ENCODE measurements around the gene SFXN1.
"Not testable (repeated sequence)": the region's sequence is repeated elsewhere in the genome, so short reads cannot be mapped to it uniquely, and the experiment has no call there.

The SFXN1 gene

DNA sequence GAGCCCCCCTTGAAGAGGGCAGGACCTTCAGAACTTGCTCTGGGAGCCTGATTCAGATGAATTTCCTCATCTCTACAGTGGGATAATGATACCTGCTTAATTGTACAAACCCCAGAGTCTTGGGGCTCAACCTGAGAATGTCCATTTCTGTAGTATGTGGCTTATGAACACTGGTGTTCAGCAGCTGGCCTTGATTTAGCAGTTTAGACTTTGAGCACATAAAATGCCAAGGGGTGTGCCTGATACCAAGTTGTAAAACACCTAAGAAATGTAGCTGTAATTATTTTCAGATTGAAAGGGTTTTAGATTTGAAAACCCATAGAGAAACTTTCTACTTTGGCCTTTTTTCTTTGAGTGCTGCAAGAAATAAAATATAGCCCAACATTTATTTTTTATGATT is 44.9 kb downstream of the SFXN1 start:
- TF ChIP-seq, protein P1, sequence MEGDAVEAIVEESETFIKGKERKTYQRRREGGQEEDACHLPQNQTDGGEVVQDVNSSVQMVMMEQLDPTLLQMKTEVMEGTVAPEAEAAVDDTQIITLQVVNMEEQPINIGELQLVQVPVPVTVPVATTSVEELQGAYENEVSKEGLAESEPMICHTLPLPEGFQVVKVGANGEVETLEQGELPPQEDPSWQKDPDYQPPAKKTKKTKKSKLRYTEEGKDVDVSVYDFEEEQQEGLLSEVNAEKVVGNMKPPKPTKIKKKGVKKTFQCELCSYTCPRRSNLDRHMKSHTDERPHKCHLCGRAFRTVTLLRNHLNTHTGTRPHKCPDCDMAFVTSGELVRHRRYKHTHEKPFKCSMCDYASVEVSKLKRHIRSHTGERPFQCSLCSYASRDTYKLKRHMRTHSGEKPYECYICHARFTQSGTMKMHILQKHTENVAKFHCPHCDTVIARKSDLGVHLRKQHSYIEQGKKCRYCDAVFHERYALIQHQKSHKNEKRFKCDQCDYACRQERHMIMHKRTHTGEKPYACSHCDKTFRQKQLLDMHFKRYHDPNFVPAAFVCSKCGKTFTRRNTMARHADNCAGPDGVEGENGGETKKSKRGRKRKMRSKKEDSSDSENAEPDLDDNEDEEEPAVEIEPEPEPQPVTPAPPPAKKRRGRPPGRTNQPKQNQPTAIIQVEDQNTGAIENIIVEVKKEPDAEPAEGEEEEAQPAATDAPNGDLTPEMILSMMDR (conservative IDR thresholded peaks at IDR 0.05; ENCODE audit: low read depth), result no peak
- no peak overlapping the region for H3K27ac ChIP-seq
- POLR2A ChIA-PET (ENCODE audit: low non-redundant PET), result no interaction called here
- CTCF ChIA-PET, result interaction anchor here (1.0 to 1.1 kb wide), 2 partner anchors 11 to 17 kb away, joined by 3 to 4 read pairs; no protein-coding TSS in a partner anchor
- DNase-seq (ENCODE audit: low spot score), result no peak

DNA sequence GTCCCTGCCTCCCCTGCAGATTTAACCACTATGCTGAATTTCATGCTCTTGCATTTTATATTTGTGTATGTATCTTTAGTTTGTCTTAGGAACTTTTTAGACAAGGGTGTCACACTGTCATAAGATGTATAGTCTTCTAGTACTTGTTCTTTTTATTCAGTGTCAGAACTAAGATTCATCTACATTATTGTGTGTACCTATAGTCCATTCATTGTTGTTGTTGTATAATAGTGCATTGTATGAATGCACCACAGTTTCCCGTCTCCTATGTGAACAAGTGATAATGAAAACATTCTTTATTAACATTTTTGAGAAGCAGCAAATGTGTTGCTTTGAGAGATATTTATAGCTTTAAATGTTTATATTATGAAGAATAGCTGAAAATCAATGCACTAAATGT is 45.9 kb downstream of the SFXN1 start:
- TF ChIP-seq, protein P1 (conservative IDR thresholded peaks at IDR 0.05; ENCODE audit: low read depth), result no peak
- ChIA-PET CTCF (no interaction called here), POLR2A (ENCODE audit: low non-redundant PET) (no interaction called here)

DNA sequence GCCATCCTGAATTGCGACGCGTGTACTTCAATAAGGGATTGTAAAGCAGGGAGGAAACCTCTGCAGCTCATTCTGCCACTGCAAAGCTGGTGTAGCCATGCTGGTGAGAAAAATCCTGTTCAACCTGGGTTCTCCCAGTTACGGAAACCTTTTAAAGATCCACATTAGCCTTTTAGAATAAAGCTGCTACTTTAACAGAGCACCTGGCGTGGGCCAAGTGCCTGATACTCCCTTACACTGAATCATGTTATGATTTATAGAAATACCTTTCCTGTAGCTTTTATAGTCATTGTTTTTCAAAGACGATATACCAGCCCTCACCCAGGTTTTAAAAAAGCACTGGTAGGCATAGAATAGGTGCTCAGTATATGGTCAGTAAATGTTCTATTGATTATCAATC is 48.3 kb downstream of the SFXN1 start:
- ChIA-PET POLR2A (ENCODE audit: low non-redundant PET) (no interaction called here), CTCF (interaction anchor here (0.6 kb wide), 1 partner anchor 581 kb away, joined by 3 read pairs; no protein-coding TSS in a partner anchor)
- no peak for DNase-seq (ENCODE audit: low spot score)
- H3K27ac ChIP-seq, result no peak overlapping the region
- TF ChIP-seq, protein P1 (conservative IDR thresholded peaks at IDR 0.05; ENCODE audit: low read depth), result no peak

More for the DNA sequence above, 45.9 kb downstream of the SFXN1 start:
- no peak overlapping the region for H3K27ac ChIP-seq
- DNase-seq (ENCODE audit: low spot score), result no peak

DNA sequence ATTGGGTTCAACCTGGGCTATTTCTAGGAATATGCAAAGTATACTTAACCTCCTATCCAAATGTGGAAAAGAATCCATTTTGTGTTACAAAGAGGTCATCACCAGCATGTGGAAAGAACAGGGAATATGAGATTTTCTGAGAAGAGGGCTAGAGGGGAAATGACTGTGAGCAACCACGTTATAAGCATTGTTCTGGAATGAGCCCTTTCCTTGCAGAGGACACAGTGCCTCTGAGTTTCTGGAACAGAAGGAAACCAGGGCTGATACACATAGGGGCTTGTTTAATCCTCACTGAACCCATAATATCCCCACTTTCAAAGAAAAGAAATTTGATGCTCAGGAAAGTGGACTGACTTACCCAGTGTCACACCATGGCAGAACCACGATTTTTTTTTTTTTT is 53.0 kb downstream of the SFXN1 start:
- no peak overlapping the region for H3K27ac ChIP-seq
- ChIA-PET POLR2A (ENCODE audit: low non-redundant PET) (interaction anchor here (0.7 kb wide), 1 partner anchor 350 kb away, joined by 3 read pairs; no protein-coding TSS in a partner anchor), CTCF (interaction anchor here (0.6 kb wide), 1 partner anchor 90 kb away, joined by 3 read pairs; no protein-coding TSS in a partner anchor)
- TF ChIP-seq, protein P1 (conservative IDR thresholded peaks at IDR 0.05; ENCODE audit: low read depth), result no peak
- DNase-seq (ENCODE audit: low spot score), result no peak

DNA sequence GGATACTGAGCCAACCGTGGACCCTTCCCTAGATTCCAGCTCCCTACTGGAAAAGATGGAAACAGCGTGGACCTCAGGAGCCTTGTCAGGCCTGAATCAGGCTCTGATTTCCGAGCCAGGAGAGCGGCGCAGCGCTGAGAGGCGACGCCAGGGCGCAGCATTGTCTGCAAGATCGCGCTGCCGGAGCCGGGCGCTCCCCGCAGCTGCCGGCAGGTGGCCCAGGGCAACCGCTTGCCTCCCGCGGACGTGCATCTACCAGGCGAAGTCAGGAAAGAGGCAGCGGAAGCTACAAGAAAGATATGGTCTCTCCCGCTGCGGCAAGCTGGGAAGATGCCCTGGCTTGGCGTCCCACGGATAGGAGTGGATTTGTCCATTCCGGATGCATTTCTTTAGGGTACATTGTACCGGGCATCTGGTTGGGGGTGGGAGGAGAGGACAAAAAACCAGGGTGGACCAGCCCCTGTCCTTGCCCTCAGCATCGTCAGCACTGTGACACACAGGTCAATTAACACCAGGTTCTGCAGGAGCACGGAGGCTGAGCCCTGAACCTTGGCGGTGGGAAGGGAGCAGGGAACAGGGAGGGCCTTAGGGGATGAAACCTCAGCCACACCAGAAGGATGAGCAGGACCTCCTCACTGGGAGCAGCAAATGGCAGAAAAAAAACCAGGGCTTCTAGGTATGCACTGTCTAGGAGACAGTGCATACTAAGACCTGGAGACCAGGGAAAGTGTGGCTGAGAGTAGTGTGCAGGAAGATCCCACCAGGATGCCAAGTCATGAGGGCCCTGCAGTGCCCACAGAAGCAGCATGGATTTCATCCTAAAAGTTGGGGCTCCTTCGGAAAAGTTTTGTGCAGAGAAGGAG is 55.9 kb downstream of the SFXN1 start:
- peak; percentile 92 for DNase-seq (ENCODE audit: low spot score)
- ChIA-PET POLR2A (ENCODE audit: low non-redundant PET) (no interaction called here), CTCF (interaction anchor here (0.5 to 2.1 kb wide), 55 partner anchors 8 to 1323 kb away, joined by 3 to 34 read pairs (median 4); no protein-coding TSS in a partner anchor)
- no peak overlapping the region for H3K27ac ChIP-seq
- TF ChIP-seq, protein P1 (conservative IDR thresholded peaks at IDR 0.05; ENCODE audit: low read depth), result peak; percentile 98

DNA sequence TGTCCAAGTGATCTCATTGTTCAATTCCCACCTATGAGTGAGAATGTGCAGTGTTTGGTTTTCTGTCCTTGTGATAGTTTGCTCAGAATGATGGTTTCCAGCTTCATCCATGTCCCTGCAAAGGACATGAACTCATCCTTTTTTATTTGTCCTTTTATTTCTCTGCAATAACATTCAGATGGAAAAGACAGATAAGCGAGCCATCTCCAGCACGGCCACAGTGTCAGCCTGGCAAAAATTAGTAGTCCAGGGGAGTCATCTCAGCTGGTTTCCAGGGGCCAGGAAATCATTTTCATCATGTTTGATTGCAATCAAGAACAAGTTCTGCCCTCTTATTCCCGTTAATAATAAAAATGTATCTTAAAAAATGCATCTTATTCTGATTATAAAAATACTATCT is 57.0 kb downstream of the SFXN1 start:
- H3K27ac ChIP-seq; DNase-seq (ENCODE audit: low spot score); POLR2A ChIA-PET (ENCODE audit: low non-redundant PET): not testable (repeated sequence)
- CTCF ChIA-PET, result interaction anchor here (0.5 to 2.1 kb wide), 5 partner anchors 12 to 184 kb away, joined by 3 to 34 read pairs (median 5); partner anchors contain the start of gene SFXN1

DNA sequence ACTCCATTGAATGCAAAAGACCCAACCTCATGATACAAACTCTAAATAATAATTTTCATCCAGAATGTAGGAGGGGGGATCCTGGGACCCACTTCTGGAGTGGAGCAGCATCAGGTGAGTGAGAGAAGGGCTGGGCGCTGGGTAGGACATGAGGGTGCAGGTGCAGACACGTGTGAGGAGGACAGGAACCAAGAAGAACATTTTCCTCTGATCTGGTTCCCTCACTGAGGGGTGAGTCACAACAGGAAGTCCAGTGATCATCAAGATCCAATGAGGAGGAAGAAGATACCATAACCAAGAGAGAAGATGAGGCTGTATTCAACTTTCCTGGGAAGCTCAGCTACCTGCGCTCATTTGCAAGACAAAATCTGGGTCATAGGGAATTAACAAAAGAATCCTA is 57.4 kb downstream of the SFXN1 start:
- TF ChIP-seq, protein P1 (conservative IDR thresholded peaks at IDR 0.05; ENCODE audit: low read depth), result no peak
- DNase-seq (ENCODE audit: low spot score), result no peak
- CTCF ChIA-PET, result interaction anchor here (0.5 to 1.1 kb wide), 4 partner anchors 57 to 195 kb away, joined by 3 to 5 read pairs (median 4); partner anchors contain the start of gene SFXN1
- POLR2A ChIA-PET (ENCODE audit: low non-redundant PET), result no interaction called here
- H3K27ac ChIP-seq, result no peak overlapping the region

All from RWPE1 (cell line).